GM23338 (cell line): ENCODE data around the gene MAPK4. TPM values are rescaled to one million over a fixed set of nuclear protein-coding genes. Genes with fewer than 3 reads are reported as not detected.

Experiments used
- EZH2 ChIP-seq: fragments of 200-600 bp; sonication (generic); IDR thresholded peaks from one replicate; pipeline ENCODE4 v1.8.0; 2017; ENCODE audit warnings: antibody characterized with exemption, mild to moderate bottlenecking, low read depth; ENCODE audit not compliant: unreplicated experiment
- EZH2phosphoT487 ChIP-seq: fragments of 200-600 bp; sonication (generic); IDR thresholded peaks from one replicate; pipeline ENCODE4 v1.8.1; 2018; ENCODE audit warnings: antibody characterized with exemption; ENCODE audit not compliant: unreplicated experiment
- JUNB ChIP-seq: IDR thresholded peaks from one replicate; pipeline ENCODE4 v1.6.1; 2016; ENCODE audit warnings: antibody characterized with exemption; ENCODE audit not compliant: unreplicated experiment
- REST ChIP-seq: IDR thresholded peaks from one replicate; pipeline ENCODE4 v1.6.1; 2018; ENCODE audit warnings: antibody characterized with exemption; ENCODE audit not compliant: unreplicated experiment
- ZNF114 ChIP-seq: fragments of 250-450 bp; sonication (Bioruptor Pico); IDR thresholded peaks from 2 replicates; pipeline ENCODE4 v1.5.0; 2020; ENCODE audit warnings: mild to moderate bottlenecking, moderate library complexity
- ZNF331 ChIP-seq: fragments of 250-450 bp; sonication (Bioruptor Pico); IDR thresholded peaks from 2 replicates; pipeline ENCODE4 v1.5.0; 2020; ENCODE audit warnings: low read depth, mild to moderate bottlenecking, moderate library complexity
- polyA plus RNA-seq: library from polyadenylated mRNA; unstranded; fragments of >200 nt; fragmentation: Nextera tagmentation; extraction: Ambion mirVana; gene quantifications from 2 replicates; pipeline ENCODE4 v1.2.1, GENCODE V29; 2016
- total RNA-seq: library from RNA; depleted of rRNA; stranded (reverse); fragments of >200 nt; shearing (Covaris generic); gene quantifications from 2 replicates; pipeline ENCODE4 v1.2.3, GENCODE V29; 2014
- TF ChIP-seq, protein P1 (sequence below): fragments of 250-450 bp; sonication (Bioruptor Pico); IDR thresholded peaks from 2 replicates; pipeline ENCODE4 v1.5.0; 2020; ENCODE audit warnings: mild to moderate bottlenecking, moderate library complexity

Gene MAPK4
- total and polyA plus RNA-seq, 2 experiments from 2014 or later, result 1.3 to 4.4 TPM

DNA sequence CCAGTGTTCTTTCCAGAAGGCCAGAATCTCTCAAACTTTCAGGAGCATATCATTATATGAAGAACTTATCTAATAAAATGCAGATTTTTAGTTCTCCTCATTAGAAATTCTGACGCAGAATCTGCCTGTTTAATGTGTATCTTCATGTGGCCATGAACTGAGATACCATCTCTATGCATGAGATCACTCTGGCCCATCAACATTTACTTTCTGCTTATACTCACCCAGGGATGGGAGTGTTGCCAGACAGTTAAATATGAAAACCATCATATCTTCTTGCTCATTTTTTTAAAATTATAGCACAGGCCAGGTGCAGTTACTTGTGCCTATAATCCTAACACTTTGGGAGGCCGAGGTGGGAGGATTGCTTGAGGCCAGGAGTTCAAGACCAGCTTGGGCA is 60.4 kb downstream of the MAPK4 start (continued):
- TF ChIP-seq, protein P1, sequence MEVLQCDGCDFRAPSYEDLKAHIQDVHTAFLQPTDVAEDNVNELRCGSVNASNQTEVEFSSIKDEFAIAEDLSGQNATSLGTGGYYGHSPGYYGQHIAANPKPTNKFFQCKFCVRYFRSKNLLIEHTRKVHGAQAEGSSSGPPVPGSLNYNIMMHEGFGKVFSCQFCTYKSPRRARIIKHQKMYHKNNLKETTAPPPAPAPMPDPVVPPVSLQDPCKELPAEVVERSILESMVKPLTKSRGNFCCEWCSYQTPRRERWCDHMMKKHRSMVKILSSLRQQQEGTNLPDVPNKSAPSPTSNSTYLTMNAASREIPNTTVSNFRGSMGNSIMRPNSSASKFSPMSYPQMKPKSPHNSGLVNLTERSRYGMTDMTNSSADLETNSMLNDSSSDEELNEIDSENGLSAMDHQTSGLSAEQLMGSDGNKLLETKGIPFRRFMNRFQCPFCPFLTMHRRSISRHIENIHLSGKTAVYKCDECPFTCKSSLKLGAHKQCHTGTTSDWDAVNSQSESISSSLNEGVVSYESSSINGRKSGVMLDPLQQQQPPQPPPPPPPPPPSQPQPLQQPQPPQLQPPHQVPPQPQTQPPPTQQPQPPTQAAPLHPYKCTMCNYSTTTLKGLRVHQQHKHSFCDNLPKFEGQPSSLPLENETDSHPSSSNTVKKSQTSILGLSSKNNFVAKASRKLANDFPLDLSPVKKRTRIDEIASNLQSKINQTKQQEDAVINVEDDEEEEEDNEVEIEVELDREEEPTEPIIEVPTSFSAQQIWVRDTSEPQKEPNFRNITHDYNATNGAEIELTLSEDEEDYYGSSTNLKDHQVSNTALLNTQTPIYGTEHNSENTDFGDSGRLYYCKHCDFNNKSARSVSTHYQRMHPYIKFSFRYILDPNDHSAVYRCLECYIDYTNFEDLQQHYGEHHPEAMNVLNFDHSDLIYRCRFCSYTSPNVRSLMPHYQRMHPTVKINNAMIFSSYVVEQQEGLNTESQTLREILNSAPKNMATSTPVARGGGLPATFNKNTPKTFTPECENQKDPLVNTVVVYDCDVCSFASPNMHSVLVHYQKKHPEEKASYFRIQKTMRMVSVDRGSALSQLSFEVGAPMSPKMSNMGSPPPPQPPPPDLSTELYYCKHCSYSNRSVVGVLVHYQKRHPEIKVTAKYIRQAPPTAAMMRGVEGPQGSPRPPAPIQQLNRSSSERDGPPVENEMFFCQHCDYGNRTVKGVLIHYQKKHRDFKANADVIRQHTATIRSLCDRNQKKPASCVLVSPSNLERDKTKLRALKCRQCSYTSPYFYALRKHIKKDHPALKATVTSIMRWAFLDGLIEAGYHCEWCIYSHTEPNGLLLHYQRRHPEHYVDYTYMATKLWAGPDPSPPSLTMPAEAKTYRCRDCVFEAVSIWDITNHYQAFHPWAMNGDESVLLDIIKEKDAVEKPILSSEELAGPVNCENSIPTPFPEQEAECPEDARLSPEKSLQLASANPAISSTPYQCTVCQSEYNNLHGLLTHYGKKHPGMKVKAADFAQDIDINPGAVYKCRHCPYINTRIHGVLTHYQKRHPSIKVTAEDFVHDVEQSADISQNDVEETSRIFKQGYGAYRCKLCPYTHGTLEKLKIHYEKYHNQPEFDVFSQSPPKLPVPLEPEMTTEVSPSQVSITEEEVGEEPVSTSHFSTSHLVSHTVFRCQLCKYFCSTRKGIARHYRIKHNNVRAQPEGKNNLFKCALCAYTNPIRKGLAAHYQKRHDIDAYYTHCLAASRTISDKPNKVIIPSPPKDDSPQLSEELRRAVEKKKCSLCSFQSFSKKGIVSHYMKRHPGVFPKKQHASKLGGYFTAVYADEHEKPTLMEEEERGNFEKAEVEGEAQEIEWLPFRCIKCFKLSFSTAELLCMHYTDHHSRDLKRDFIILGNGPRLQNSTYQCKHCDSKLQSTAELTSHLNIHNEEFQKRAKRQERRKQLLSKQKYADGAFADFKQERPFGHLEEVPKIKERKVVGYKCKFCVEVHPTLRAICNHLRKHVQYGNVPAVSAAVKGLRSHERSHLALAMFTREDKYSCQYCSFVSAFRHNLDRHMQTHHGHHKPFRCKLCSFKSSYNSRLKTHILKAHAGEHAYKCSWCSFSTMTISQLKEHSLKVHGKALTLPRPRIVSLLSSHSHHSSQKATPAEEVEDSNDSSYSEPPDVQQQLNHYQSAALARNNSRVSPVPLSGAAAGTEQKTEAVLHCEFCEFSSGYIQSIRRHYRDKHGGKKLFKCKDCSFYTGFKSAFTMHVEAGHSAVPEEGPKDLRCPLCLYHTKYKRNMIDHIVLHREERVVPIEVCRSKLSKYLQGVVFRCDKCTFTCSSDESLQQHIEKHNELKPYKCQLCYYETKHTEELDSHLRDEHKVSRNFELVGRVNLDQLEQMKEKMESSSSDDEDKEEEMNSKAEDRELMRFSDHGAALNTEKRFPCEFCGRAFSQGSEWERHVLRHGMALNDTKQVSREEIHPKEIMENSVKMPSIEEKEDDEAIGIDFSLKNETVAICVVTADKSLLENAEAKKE (CRISPR knock-in tag), result no peak
- TF ChIP-seq ZNF331 (no peak), EZH2 (no peak), EZH2phosphoT487 (no peak), REST (no peak), JUNB (no peak), ZNF114 (no peak)
